Ecto neural progenitor cell (in vitro differentiated cells): ENCODE results near the gene TNN.
A peak's percentile ranks its signal among the peaks of the same experiment; 100 is the strongest.
"Not testable (repeated sequence)": the region's sequence is repeated elsewhere in the genome, so short reads cannot be mapped to it uniquely, and the experiment has no call there.

ENCODE experiments used
- DNase-seq: peaks from one replicate; pipeline ENCODE4 v3.0.0-alpha.2; 2018; ENCODE audit warnings: low spot score

The TNN gene, protein sequence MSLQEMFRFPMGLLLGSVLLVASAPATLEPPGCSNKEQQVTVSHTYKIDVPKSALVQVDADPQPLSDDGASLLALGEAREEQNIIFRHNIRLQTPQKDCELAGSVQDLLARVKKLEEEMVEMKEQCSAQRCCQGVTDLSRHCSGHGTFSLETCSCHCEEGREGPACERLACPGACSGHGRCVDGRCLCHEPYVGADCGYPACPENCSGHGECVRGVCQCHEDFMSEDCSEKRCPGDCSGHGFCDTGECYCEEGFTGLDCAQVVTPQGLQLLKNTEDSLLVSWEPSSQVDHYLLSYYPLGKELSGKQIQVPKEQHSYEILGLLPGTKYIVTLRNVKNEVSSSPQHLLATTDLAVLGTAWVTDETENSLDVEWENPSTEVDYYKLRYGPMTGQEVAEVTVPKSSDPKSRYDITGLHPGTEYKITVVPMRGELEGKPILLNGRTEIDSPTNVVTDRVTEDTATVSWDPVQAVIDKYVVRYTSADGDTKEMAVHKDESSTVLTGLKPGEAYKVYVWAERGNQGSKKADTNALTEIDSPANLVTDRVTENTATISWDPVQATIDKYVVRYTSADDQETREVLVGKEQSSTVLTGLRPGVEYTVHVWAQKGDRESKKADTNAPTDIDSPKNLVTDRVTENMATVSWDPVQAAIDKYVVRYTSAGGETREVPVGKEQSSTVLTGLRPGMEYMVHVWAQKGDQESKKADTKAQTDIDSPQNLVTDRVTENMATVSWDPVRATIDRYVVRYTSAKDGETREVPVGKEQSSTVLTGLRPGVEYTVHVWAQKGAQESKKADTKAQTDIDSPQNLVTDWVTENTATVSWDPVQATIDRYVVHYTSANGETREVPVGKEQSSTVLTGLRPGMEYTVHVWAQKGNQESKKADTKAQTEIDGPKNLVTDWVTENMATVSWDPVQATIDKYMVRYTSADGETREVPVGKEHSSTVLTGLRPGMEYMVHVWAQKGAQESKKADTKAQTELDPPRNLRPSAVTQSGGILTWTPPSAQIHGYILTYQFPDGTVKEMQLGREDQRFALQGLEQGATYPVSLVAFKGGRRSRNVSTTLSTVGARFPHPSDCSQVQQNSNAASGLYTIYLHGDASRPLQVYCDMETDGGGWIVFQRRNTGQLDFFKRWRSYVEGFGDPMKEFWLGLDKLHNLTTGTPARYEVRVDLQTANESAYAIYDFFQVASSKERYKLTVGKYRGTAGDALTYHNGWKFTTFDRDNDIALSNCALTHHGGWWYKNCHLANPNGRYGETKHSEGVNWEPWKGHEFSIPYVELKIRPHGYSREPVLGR (N-terminal part only)

DNA sequence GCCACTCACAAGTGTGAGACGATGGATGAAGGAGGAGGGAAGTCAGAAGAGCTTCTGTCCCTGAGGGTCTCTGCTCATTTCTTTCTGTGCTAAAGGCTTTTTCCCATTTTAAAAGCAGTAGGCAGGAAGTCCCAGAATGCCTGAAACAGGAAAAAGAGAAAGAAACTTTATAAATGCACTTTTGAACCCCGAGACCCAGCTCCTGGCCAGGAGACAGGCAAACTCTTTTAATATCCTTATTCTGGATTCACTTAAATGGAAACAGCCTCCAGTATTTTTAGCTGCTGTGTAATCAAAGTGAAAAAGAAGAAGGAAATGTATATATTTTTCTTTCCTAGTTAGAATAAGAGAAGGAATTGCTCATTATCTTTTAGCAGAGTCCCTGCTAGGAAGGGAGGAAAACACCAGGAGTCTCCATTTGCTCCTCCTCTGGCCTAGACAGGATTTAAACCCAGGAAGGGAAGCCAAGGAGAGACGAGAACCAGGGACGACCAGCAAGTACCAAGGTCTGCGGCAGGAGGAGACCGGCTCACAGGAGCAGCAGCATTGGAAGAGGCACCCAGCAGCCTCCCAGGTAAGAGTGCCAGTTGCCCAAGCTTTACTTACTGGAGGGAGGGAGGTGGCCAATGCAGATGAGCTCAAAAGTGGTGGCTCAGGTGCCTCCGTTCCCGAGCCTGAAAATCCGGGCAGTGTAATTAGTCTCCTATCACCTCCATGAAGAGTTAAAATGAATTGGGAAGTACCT lies at the start of gene TNN:
Gene TNN (plus strand): TSS at position 472 of the 745 bp plus-strand sequence. CDS start 9,586 bp downstream, outside the sequence.
- DNase-seq, result no peak

DNA sequence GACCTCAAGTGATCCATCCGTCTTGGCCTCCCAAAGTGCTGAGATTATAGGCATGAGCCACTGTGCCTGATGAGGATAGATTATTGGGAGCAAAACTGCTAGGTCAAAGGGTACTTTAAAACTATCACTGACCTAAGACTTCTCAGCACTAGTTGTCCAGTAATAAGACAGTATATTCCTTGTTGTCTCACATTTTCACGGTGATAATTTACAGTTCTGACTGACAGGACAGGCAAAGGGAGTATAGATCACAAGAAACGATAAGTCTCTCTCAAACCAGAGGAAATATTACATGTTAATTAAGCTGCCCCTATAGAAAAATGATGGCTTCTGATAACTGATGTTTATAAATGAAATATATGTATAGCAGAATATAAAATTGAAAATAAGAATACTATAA lies 48.1 kb upstream of the TNN start:
- DNase-seq, result no peak

DNA sequence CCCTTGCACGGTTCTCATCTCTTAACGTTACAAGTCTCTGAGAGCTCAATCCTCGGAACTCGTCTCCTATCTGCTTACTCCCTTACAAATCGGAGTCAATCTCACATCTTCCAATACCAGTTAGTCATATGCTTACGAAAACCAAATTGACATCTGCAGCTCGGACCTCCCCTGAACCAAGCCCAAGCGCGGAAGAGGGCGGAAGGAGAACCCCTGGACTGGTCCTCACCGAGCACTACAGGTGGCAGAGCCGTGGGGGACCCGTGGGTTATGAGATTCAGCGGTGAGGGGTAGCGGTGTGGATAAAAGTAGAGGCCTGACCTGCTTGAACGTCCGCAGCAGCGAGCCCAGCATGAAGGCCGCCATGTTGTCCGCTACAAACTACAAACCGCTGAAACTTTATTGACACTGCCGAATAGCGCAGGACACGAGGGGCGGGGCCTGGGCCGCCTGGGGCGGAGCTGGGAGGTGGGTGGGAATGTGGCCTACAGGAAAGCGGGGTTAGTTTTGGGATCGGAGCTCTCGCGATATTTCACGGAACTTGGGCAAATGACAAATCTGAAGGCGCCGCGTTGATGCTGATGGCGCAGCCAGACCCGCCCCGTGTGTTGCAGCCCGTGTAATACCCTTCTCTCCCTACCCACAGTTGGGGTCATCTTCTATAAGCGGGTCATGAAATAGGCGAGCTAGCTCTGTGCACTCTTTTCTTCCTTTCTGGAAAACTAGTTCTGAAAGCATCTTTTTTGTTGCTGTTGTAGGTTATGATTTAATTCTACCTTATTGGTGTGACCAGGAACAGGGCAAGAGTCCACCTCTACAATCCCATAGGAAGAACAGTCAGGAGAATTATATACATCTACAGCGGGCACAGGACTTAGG lies 44.4 kb upstream of the TNN start, which contains the start of gene MRPS14:
Gene MRPS14 (minus strand): TSS at position 383 of the 879 bp plus-strand sequence. CDS start 17 bp downstream, at position 366.
- peak; percentile 98 for DNase-seq

DNA sequence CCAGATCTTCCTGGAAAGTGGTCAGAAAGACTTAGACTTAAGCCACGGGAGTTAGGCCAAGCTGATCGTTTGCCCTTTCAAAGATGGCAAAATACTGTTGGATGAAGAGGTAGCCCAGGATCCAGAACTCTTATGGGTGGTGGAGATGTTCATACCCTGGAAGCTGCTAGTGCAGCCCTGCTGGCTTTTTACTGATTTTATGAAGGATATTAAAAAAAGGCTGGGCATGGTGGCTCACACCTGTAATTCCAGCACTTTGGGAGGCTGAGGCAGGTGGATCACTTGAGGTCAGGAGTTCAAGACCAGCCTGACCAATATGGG lies 43.8 kb upstream of the TNN start:
- not testable (repeated sequence) for DNase-seq

DNA sequence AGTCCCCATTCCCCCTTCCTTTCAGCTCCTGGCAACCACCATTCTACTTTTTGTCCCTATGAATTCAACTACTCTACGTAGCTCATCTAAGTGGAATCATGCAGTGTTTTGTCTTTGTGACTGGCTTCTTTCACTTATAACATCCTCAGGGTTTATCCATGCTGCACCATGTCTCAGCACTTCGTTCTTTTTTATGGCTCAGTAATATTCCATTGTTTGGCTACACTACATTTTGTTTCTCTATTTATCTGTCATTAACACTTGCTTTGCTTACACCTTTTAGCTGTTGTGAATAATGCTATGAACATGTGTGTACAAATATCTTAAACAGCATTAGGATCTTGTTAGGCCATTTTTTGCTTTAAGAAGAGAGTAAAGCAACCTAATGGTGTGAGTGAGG lies 42.9 kb upstream of the TNN start:
- DNase-seq, result no peak

DNA sequence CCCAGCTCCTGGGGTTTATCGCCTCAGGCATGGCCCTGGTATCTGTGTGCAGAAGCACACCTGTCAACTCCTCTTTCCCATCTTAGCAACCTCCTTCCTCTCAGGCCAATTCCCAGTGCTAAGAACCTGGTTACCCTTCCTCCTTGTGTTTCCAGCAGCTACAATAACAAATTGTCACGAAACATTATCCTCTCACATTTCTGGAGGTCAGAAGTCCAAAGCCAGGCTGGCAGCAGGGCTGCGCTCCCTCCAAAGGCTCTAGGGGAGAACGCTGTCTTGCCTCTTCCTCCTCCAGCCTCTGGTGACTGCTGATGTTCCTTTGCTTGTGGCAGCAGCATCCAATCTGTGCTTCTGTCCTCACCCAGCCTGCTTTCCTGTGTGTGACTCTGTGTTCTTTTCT lies 33.7 kb upstream of the TNN start:
- no peak for DNase-seq

DNA sequence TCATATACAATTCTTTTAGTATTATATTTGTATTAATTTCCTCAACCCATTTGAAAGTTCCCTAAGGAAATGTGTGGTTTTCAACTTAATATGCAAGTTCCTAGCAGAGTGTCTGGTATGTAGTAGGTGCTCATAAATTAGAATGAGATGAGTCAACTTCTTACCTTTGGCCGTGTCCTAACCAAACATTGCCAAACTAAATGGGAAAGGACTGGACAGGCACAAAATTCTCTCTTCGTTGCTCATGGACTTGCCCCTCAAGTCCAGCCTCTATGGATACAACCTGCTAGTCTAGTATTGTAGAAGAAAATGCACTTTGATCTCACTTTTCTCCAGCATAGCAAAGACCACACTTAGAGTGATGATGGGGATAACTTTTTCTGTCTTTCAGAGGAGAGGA lies 32.9 kb upstream of the TNN start:
- no peak for DNase-seq

DNA sequence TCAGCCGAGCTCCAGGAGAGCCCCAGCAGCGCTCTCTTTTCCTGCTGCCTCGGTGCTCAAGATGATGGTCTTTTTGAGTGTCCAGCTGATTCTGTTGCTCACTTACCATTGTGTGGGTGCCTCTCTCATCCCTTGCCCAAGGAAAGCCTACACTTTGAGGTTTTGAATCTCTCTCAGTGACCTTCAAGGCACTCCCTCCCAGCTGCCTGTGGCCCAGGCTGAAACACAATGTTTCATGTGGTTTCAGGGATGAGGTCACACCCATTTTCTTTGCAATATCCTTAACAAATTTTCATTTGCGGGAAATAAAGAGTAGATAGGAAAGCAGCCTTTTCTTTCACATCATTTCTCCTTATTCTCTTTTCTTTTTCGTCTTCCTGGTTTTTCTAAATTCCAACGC lies 31.8 kb upstream of the TNN start:
- no peak for DNase-seq

DNA sequence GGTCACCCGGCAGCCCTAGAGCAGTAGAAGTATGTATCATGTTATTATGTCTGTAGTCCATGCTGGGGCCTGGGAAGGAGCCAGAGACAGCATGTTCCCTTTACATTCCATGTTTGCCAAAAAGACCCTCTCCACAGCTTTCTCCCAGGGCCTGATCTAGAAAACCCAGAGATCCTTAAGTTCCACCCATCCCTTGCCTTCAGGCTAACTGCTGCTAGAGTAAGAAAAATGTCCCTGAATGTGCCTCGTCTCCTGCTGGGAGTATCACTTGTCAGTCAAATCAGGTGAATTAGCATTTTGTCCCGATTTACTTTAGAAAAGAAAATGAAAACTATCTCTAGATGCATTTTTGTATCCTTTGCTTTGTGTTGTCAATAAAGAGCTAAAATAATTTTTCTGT lies 31.2 kb upstream of the TNN start:
- no peak for DNase-seq

DNA sequence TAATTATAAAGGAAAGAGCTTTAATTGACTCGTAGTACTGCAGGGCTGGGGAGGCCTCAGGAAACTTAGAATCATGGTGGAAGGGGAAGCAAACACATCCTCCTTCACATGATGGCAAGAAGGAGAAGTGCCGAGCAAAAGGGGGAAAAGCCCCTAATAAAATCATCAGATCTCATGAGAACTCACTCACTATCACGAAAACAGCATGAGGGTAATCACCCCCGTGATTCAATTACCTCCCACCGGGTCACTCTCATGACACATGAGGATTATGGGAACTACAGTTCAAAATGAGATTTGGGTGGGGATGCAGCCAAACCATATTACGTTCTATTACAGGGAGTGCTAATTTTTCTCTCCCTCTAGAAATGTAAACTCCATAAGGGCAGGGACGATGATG lies 30.2 kb upstream of the TNN start:
- DNase-seq, result no peak

DNA sequence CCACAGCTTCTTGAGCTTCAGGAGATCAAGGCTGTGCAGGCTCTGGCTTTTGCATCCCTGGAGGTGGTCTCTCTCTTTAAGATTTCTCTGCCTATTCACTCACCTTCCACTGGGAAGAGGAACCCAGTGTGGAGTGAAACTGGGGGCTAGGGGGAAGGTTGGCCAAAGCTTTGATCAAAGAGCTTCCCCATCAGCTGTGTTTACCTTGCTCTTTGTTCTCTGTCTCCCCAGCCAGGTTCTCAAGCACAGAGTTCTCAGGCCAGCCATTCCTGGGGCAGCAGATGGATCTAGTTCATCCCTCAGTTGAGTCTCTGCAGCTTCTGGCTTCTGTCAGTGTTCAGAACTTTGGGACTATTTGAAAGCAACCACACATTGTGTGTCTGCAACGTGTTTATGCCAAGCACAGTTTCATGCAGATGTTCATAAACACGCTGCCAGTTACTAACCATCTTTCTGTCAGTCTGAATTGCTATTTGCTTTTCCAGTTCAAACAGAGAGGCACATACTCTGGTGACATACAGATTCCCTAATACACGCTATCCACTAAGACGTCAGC lies 27.2 kb upstream of the TNN start:
- no peak for DNase-seq

DNA sequence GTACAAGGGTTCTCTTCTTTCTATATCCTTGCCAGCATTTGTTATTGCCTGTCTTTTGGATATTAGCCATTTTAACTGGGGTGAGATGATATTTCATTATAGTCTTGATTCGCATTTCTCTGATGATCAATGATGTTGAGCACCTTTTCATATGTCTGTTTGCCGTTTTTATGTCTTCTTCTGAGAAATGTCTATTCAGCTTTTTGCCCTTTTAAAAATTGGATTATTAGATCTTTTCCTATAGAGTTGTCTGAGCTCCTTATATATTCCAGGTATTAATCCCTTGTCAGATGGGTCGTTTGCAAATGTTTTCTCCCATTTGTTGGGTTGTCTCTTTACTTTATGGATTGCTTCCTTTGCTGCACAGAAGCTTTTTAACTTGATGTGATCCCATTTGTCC lies 25.0 kb upstream of the TNN start:
- DNase-seq, result no peak

DNA sequence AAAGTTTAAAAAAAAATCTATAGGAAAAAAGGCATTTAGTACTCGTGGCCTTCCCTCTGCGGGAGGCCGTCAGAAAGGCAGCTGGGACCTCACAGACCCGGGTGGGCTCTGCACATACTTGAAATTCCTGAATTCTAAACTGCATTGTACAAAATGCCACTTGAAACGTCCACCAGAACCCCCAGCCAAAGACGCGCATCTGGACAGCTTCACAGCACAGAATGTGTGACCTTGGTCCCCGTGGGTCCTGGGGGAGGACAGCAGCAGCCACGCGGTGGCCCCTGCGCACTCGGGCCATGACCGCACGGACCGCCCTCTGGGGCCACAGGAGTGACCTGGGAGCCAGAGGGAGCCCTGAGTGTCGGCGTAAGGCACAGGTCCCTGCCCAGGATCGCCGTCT lies 23.8 kb upstream of the TNN start:
- DNase-seq, result peak; percentile 55

DNA sequence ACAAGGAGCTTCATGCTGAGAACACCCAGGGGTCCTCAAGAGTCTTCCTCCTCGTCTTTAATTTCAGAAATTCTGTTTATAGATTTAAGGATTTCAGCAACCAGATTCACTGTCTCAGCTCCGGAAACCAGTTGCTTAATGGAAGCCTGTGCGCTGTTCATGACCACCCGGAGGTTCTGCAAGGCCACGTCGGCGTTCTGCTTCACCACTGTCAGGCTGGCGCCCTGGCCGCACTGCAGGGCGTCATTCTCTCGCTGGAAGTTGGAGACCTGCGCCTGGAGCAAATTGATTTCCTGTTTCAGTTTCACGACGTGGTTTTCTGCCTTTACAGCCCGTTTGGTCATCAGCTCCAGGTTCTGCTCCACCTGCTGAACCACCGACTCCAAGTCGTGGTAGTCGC lies 23.0 kb upstream of the TNN start:
- DNase-seq, result not testable (repeated sequence)

DNA sequence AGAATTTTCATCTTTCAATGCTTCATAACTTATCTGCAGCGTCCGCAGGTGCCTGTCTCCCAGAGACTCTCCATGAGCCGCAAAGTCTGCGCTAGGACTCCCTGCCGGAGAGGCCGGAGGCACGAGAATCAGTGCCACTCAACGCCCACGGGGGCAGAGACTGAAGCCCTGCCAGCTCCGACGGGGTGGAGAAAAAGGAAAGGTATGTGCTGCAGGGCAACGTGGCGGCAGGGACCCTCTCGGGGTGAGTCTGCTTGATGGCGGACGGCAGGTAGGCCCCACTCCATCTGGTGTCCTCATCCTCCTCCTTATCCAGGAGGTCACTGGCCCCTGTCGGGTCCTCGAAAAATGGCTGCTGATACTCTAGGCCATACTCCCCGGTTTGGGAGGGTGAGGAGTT lies 22.5 kb upstream of the TNN start:
- no peak for DNase-seq

DNA sequence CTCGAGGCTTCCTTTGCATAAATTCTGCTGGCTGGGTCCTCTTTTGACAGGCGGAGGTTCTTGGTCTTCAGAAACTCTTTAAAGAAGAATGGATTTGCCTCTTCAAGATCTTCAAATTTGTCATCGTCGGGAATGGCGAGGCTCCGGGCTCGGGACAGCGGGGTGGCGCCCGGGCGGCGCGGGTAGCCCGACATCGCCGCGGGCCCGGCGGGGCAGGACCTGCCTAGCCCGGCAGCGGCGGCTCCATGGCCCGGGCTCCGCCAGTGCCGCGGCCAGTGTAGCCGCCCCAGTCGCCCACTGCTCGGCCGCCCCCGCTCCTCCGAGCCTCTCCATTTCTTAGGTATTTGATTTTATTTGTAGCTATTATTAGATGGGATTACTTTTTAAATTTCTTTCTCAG lies 22.1 kb upstream of the TNN start:
- no peak for DNase-seq

DNA sequence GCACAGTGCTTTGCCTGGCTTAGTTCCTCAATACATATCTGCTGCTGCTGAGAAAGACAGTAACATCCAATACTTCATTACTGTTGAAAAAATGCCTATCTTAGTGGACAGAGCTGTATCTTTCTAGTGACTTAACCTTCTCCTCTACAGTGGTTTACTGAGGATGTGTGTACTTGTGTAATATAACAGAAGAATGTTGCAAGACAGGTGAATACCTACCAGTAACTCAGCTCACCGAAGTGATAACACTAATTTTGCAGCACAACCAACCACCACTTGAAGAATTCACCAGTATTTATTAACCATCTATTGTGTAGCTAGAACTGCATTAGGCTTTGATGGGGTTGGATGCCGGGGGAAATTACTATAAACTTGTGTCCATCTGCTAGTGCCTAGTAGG lies 16.6 kb upstream of the TNN start:
- no peak for DNase-seq

DNA sequence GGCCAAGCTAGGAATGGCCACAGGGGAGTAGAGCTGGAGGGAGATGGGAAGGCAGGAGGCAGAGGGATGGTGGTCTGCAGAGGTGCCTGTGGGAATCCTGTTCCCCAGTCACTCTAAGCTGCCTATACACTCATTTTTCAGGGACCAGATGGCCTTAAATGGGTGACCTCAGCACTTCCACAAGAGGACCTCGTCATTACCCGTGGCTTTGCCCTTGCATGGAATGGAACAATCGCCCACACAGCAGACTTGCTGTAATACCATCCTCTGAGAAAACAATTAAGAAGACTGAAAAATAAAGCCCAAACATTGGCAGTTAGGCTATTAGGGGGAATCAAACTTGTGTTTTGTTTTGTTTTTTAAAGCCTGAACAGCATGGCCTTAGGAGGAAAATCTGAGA lies 12.9 kb upstream of the TNN start:
- no peak for DNase-seq

DNA sequence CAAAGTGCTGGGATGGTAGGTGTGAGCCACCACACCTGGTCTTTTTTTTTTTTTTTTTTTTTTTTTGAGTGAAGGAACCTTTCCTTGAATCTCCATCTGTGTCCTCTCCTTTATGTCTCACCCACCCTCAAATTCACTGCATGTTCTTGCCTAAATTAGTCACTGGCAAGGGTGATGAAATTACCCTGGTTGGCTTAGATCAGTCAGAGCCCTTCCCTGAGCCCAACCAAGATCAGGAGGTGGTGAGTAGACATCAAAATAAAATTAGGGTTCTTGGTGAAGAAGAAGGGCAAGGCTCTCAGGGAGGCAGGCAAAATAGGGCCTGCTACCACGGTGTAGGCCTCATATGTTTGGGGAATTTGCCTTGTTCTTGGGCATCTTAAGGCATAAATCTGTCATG lies 5.3 kb upstream of the TNN start:
- DNase-seq, result no peak

DNA sequence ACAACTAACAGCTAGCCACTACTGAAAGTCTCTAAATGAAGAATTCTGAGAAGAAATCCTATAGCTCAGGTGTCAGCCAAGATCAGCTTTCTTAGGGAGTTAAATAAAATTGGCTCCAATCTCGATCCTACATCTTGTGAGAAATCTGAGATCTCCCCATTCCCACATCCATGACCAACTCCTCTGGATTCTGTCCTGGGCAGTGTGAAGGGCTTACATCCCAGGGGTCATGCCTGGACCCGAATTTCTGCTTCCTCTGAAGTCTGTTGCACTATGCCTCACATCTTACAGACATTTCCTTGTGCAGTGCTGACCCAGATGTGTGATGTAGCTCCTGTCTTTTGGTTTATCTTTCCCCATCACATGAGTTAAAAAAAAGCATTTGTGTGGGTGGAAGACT lies 4.8 kb upstream of the TNN start:
- no peak for DNase-seq
